Stimulated activated CD8-positive, alpha-beta memory T cell treated with anti-CD3 and anti-CD28 coated beads, Interleukin-12 subunit alpha, Interleukin-12 subunit beta, amount 100 ng/mL, for 4 hours (primary cell): ENCODE data around the gene ADPRH.

Experiments used
- DNase-seq: peaks from one replicate; pipeline ENCODE4 v3.0.0-alpha.2; 2020; ENCODE audit warnings: low read depth

ADPRH gene

DNA sequence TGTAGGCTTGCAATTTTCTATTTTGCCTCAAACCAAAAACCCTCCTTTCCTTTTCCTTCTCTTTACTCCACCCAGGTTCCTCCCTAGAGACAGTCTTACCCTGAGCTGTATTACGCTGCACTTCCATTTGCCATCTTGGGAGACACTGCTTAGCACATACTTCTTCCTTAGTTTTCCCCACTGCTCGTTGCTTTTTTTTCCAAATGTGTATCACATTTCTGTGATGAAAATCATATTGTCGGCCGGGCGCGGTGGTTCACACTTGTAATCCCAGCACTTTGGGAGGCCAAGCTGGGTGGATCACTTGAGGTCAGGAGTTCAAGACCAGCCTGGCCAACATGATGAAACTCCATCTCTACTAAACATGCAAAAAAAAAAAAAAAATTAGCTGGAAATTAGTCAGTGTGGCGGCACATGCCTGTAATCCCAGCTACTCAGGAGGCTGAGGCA is 51.6 kb downstream of the ADPRH start:
- no peak for DNase-seq

- DNase-seq: no peak
These were observed 52.2 kb downstream of the ADPRH start for GRCh38 chr3:119631516-119631915.

DNA sequence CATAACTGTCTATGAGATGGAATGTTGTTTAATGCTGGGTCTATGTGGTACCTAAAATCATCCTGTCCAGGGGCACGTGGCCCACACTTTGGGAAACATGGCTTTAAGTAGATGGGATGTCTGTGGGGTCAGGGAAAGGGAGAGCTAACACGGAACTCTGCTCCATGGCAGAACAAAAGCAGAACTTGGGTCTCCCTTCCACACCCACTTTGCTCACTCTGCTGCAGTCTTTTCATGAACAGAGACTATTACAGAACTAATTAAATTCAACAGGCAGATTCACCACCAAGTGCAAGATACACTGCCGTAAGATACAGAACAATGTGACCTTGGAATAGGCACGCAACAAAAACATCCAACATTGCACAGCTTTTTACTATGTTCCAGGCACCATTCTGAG is 52.9 kb downstream of the ADPRH start:
- DNase-seq: no peak

DNA sequence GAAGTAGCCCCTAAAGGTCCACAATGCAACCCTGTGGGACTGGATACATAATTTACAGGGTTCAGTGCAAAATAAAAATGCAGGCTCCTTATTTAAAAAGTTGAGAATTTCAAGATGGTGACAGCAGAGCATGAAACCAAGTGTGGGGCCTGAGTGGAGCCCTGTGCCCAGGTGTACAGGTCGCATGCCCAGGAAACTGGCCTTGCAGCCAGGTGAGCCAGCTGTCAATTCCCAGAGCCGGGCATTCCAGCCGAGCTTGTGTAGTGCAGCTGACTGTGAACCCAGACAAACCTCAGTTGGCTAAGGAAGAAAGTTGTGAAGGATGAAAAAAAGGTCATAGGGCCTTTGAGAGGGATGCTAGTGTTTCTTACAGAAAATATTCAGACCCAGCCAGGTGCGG is 53.5 kb downstream of the ADPRH start:
- DNase-seq: no peak

DNA sequence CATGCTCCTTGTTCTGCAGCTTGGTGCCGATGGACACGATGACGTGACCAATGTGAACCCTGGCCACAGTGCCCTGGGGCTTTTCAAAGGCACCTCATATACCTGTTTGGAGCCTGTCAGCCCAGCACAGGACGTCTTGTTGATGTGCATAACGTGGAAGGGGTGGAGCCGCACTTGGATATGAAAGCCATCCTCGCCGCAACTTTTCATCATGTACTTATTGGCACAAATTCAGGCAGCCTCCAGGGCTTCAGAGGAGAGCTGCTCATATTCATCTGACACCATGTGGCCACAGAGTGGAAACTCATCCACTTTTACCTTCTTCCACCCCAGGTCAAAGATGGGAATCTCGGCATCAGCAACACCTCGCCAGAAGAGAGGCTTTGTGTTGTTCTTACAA is 56.4 kb downstream of the ADPRH start:
- DNase-seq: no peak

- DNase-seq: no peak
These were observed 57.0 kb downstream of the ADPRH start for GRCh38 chr3:119636249-119636648.

GRCh38 chr3:119636891-119637611 is 57.8 kb downstream of the ADPRH start:
- no peak for DNase-seq

GRCh38 chr3:119637679-119638477 is 58.6 kb downstream of the ADPRH start:
- no peak for DNase-seq
